CD8-positive, alpha-beta memory T cell (primary cell): Measurements from ENCODE around the gene BAZ1B. TPM values are rescaled to one million over a fixed set of nuclear protein-coding genes. Genes with fewer than 3 reads are reported as not detected.
A peak's percentile ranks its signal among the peaks of the same experiment; 100 is the strongest.
"Not testable (repeated sequence)": the region's sequence is repeated elsewhere in the genome, so short reads cannot be mapped to it uniquely, and the experiment has no call there.

Source experiments
- CTCF ChIA-PET: fragments of 350-600 bp; sonication (Branson Sonifier 250); formaldehyde crosslinking; loops from one replicate; lab custom pipeline; 2021; ENCODE audit warnings: antibody characterized with exemption; lab: Charles Lee
- POLR2A ChIA-PET: fragments of 350-600 bp; sonication (Branson Sonifier 250); formaldehyde crosslinking; loops from one replicate; lab custom pipeline; 2021; ENCODE audit warnings: antibody characterized with exemption; lab: Charles Lee
- DNase-seq, 5 donors: peaks; one replicate each; pipeline versions ENCODE4 v3.0.0 to v3.0.0-alpha.2; 2020 to 2022; ENCODE audit warnings: mixed read lengths in 1 of 5
- H3K27ac ChIP-seq: one replicate; pipeline ENCODE4 v1.7.0; 2013; ENCODE audit warnings: low read depth, mild to moderate bottlenecking, low read length, moderate library complexity
- H3K27me3 ChIP-seq: 2 replicates; pipeline ENCODE4 v1.7.0; 2013; ENCODE audit warnings: low read length, mild to moderate bottlenecking; ENCODE audit not compliant: insufficient read depth, poor library complexity, severe bottlenecking
- H3K36me3 ChIP-seq: 2 replicates; pipeline ENCODE4 v1.7.0; 2013; ENCODE audit warnings: mild to moderate bottlenecking, low read length, moderate library complexity; ENCODE audit not compliant: insufficient read depth
- H3K4me1 ChIP-seq: 2 replicates; pipeline ENCODE4 v1.7.0; 2013; ENCODE audit warnings: mild to moderate bottlenecking, low read length, moderate library complexity; ENCODE audit not compliant: insufficient read depth
- H3K4me3 ChIP-seq: 2 replicates; pipeline ENCODE4 v1.7.0; 2013; ENCODE audit warnings: mild to moderate bottlenecking, low read length
- H3K9me3 ChIP-seq: 2 replicates; pipeline ENCODE4 v1.7.0; 2013; ENCODE audit warnings: mild to moderate bottlenecking, low read length
- H3K27ac Mint-ChIP-seq, 8 donors: one replicate each; pipeline ENCODE4 v1.8.0; 2020 to 2021; ENCODE audit warnings: mixed read lengths in 8 of 8, mild to moderate bottlenecking in 6 of 8, inconsistent platforms in 3 of 8, moderate library complexity in 3 of 8
- H3K27me3 Mint-ChIP-seq, 2 donors: one replicate each; pipeline ENCODE4 v1.8.0; 2020 to 2021; ENCODE audit warnings: mixed read lengths in 2 of 2, mild to moderate bottlenecking in 1 of 2, moderate library complexity in 1 of 2
- H3K36me3 Mint-ChIP-seq, 3 donors: one replicate each; pipeline ENCODE4 v1.8.0; 2020 to 2021; ENCODE audit warnings: mixed read lengths in 3 of 3, inconsistent platforms in 1 of 3, mild to moderate bottlenecking in 1 of 3
- H3K4me1 Mint-ChIP-seq, 3 donors: one replicate each; pipeline ENCODE4 v1.8.0; 2020 to 2021; ENCODE audit warnings: mixed read lengths in 3 of 3, inconsistent platforms in 1 of 3, mild to moderate bottlenecking in 1 of 3
- H3K4me3 Mint-ChIP-seq, 7 donors: one replicate each; pipeline ENCODE4 v1.8.0; 2020 to 2021; ENCODE audit warnings: mixed read lengths in 7 of 7, mild to moderate bottlenecking in 6 of 7, moderate library complexity in 4 of 7, inconsistent platforms in 2 of 7
- H3K9me3 Mint-ChIP-seq, 5 donors: one replicate each; pipeline ENCODE4 v1.8.0; 2020 to 2022; ENCODE audit warnings: mixed read lengths in 5 of 5, mild to moderate bottlenecking in 3 of 5, moderate library complexity in 2 of 5, inconsistent platforms in 1 of 5
- polyA plus RNA-seq: library from polyadenylated mRNA; unstranded; fragments of 300-500 nt; fragmentation: Illumina TruSeq; gene quantifications from one replicate; pipeline ENCODE4 v1.2.3, GENCODE V29; 2021
- total RNA-seq, 2 experiments: library from RNA; stranded (reverse); gene quantifications; one replicate each; pipeline ENCODE4 v1.2.3, GENCODE V29; 2021

BAZ1B gene
- total and polyA plus RNA-seq, 3 experiments from 2014 or later = 31.1 to 118 (median 112) TPM

- no peak overlapping the region for H3K27ac Mint-ChIP-seq
- Histone ChIP-seq H3K4me3 (no peak overlapping the region), H3K9me3 (no peaks in the 10 kb centered on the region), H3K27ac (no peak overlapping the region), H3K27me3 (no peaks in the 10 kb centered on the region), H3K4me1 (no peaks in the 10 kb centered on the region), H3K36me3 (peaks cover 31% of the 10 kb centered on the region)
- peaks cover 8 to 84% (median 11%) of the 10 kb centered on the region in 3 donors for H3K36me3 Mint-ChIP-seq
- ChIA-PET POLR2A (no interaction called here), CTCF (no interaction called here)
- no peaks in the 10 kb centered on the region for H3K9me3 Mint-ChIP-seq
- H3K27me3 Mint-ChIP-seq = no peaks in the 10 kb centered on the region
- no peak for DNase-seq
- H3K4me3 Mint-ChIP-seq = no peak overlapping the region
- H3K4me1 Mint-ChIP-seq = peaks cover 2 to 24% (median 5%) of the 10 kb centered on the region in 3 donors
Observed at GRCh38 chr7:73489976-73490375, 32.1 kb downstream of the BAZ1B start.

DNA sequence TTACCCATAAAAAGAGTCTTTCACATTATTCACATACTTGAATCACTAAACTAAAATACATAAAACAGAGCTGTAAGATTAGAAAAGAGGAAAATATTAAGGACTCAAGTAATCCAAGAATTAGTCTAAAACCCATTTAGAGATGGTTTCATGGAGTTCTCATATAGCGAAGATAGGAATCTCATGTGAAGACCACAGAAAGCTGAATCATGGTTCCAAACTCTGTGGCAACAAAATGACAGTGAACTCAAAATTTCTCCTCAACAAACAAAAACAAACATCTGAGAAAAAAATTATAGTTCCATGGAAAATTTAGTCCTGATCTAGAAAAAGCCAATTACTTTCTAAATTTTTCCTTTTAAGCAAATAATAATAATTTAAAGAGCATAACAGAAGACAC, 34.6 kb downstream of the BAZ1B start:
- Histone ChIP-seq H3K4me1 (no peaks in the 10 kb centered on the region), H3K36me3 (peaks cover 29% of the 10 kb centered on the region), H3K27ac (no peak overlapping the region), H3K4me3 (no peak overlapping the region), H3K9me3 (no peaks in the 10 kb centered on the region), H3K27me3 (no peaks in the 10 kb centered on the region)
- DNase-seq = no peak
- Mint-ChIP-seq H3K27ac (peak overlapping the region in 3 of 8 donors; percentile 32 to 77 (median 33)), H3K27me3 (no peaks in the 10 kb centered on the region), H3K4me3 (no peak overlapping the region), H3K4me1 (peaks cover 3 to 23% (median 12%) of the 10 kb centered on the region in 3 donors), H3K36me3 (peaks cover 3 to 80% (median 6%) of the 10 kb centered on the region in 3 donors), H3K9me3 (no peaks in the 10 kb centered on the region)
- CTCF ChIA-PET = no interaction called here
- POLR2A ChIA-PET = no interaction called here

- H3K4me3 ChIP-seq = no peak overlapping the region
- no peak overlapping the region for H3K4me3 Mint-ChIP-seq
- POLR2A ChIA-PET = no interaction called here
- peaks cover 25% of the 10 kb centered on the region for H3K36me3 ChIP-seq
- H3K36me3 Mint-ChIP-seq = peaks cover 0 to 79% (median 15%) of the 10 kb centered on the region in 3 donors
- H3K27ac ChIP-seq = no peak overlapping the region
- no peaks in the 10 kb centered on the region for H3K9me3 Mint-ChIP-seq
- CTCF ChIA-PET = no interaction called here
- DNase-seq = no peak
- H3K4me1 Mint-ChIP-seq = peaks cover 19 to 44% (median 29%) of the 10 kb centered on the region in 3 donors
- H3K27me3 ChIP-seq = no peaks in the 10 kb centered on the region
- H3K27me3 Mint-ChIP-seq = no peaks in the 10 kb centered on the region
- no peaks in the 10 kb centered on the region for H3K9me3 ChIP-seq
- H3K27ac Mint-ChIP-seq = peak overlapping the region in 2 of 8 donors; percentile 47 to 74
- no peaks in the 10 kb centered on the region for H3K4me1 ChIP-seq
Observed at GRCh38 chr7:73483171-73483570, 38.9 kb downstream of the BAZ1B start.

DNA sequence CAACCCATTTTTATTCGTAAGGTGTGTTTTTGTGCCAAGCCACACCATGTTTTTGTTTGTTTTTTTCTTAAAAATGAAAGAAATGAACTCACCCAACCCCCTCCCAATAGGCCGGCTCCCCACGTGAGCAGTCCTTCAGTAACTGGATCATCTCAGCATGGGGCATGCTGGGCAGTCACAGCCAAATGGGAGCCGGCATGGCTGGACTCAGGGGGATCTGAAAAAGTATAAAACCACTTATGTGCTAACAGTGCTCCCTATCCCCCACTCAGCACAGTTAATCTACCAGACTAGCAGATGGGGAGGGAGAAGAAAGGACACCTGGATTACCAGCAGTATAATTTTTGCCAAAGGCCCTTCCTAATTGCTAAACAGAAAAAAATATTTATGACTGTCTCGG, 39.3 kb downstream of the BAZ1B start:
- Histone ChIP-seq H3K36me3 (peaks cover 29% of the 10 kb centered on the region), H3K9me3 (no peaks in the 10 kb centered on the region), H3K4me1 (no peaks in the 10 kb centered on the region), H3K27me3 (no peaks in the 10 kb centered on the region), H3K4me3 (no peak overlapping the region), H3K27ac (no peak overlapping the region)
- no peaks in the 10 kb centered on the region for H3K9me3 Mint-ChIP-seq
- H3K4me1 Mint-ChIP-seq = peaks cover 21 to 44% (median 29%) of the 10 kb centered on the region in 3 donors
- DNase-seq = no peak
- peak overlapping the region in 1 of 8 donors; percentile 47 for H3K27ac Mint-ChIP-seq
- no peaks in the 10 kb centered on the region for H3K27me3 Mint-ChIP-seq
- ChIA-PET CTCF (no interaction called here), POLR2A (no interaction called here)
- no peak overlapping the region for H3K4me3 Mint-ChIP-seq
- H3K36me3 Mint-ChIP-seq = peaks cover 0 to 80% (median 18%) of the 10 kb centered on the region in 3 donors

DNA sequence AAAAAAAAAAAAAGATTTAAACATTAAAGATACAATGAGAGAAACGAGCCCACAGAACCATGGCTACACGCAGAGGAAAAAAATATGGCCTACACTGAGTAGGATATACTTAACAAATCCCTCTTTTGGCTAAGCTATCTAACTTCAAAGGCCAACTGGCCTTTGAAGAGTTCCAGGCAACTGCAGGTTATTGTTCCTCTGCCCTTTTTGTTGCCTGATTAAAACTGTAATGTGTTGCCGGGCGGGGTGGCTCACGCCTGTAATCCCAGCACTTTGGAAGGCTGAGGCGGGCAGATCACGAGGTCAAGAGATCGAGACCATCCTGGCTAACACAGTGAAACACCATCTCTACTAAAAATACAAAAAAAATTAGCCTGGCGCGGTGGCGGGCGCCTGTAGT, 40.6 kb downstream of the BAZ1B start:
- POLR2A ChIA-PET, H3K4me3 ChIP-seq, H3K4me1 ChIP-seq, H3K4me3 Mint-ChIP-seq, H3K27me3 Mint-ChIP-seq, DNase-seq, H3K27me3 ChIP-seq, H3K9me3 Mint-ChIP-seq, H3K27ac ChIP-seq, CTCF ChIA-PET, H3K9me3 ChIP-seq: not testable (repeated sequence)
- Mint-ChIP-seq H3K27ac (peak overlapping the region in 2 of 8 donors; percentile 32 to 38), H3K4me1 (peaks cover 24 to 45% (median 30%) of the 10 kb centered on the region in 3 donors), H3K36me3 (peaks cover 0 to 80% (median 22%) of the 10 kb centered on the region in 3 donors)
- peaks cover 37% of the 10 kb centered on the region for H3K36me3 ChIP-seq

GRCh38 chr7:73478549-73478948, 43.5 kb downstream of the BAZ1B start:
- H3K4me1 Mint-ChIP-seq = peaks cover 31 to 54% (median 40%) of the 10 kb centered on the region in 3 donors
- peak overlapping the region in 5 of 8 donors; percentile 1 to 62 (median 38) for H3K27ac Mint-ChIP-seq
- POLR2A ChIA-PET = no interaction called here
- H3K9me3 Mint-ChIP-seq = no peaks in the 10 kb centered on the region
- DNase-seq = no peak
- CTCF ChIA-PET = no interaction called here
- Histone ChIP-seq H3K9me3 (no peaks in the 10 kb centered on the region), H3K27ac (no peak overlapping the region), H3K4me3 (no peak overlapping the region), H3K36me3 (peaks cover 40% of the 10 kb centered on the region), H3K27me3 (no peaks in the 10 kb centered on the region), H3K4me1 (no peaks in the 10 kb centered on the region)
- no peaks in the 10 kb centered on the region for H3K27me3 Mint-ChIP-seq
- H3K4me3 Mint-ChIP-seq = no peak overlapping the region
- peaks cover 0 to 82% (median 25%) of the 10 kb centered on the region in 3 donors for H3K36me3 Mint-ChIP-seq

- no peak overlapping the region for H3K4me3 Mint-ChIP-seq
- CTCF ChIA-PET = interaction anchor here (0.6 kb wide), 1 partner anchor 37 kb away, joined by 3 read pairs; no protein-coding TSS in a partner anchor
- H3K36me3 Mint-ChIP-seq = peaks cover 0 to 75% (median 25%) of the 10 kb centered on the region in 3 donors
- Histone ChIP-seq H3K4me3 (no peak overlapping the region), H3K36me3 (peaks cover 35% of the 10 kb centered on the region), H3K27me3 (no peaks in the 10 kb centered on the region), H3K9me3 (no peaks in the 10 kb centered on the region), H3K4me1 (no peaks in the 10 kb centered on the region), H3K27ac (no peak overlapping the region)
- DNase-seq = no peak
- POLR2A ChIA-PET = no interaction called here
- H3K27me3 Mint-ChIP-seq = no peaks in the 10 kb centered on the region
- peaks cover 28 to 50% (median 33%) of the 10 kb centered on the region in 3 donors for H3K4me1 Mint-ChIP-seq
- no peaks in the 10 kb centered on the region for H3K9me3 Mint-ChIP-seq
- peak overlapping the region in 4 of 8 donors; percentile 12 to 58 (median 20) for H3K27ac Mint-ChIP-seq
Observed at GRCh38 chr7:73477376-73477775, 44.7 kb downstream of the BAZ1B start.

GRCh38 chr7:73470208-73470607, 51.9 kb downstream of the BAZ1B start:
- no peak overlapping the region for H3K27ac Mint-ChIP-seq
- POLR2A ChIA-PET = no interaction called here

More at GRCh38 chr7:73470208-73470607, 51.9 kb downstream of the BAZ1B start:
- H3K36me3 Mint-ChIP-seq = peaks cover 4 to 78% (median 18%) of the 10 kb centered on the region in 3 donors
- no peaks in the 10 kb centered on the region for H3K27me3 Mint-ChIP-seq
- no peaks in the 10 kb centered on the region for H3K4me1 ChIP-seq
- H3K4me3 Mint-ChIP-seq = no peak overlapping the region
- H3K27ac ChIP-seq = no peak overlapping the region
- H3K27me3 ChIP-seq = no peaks in the 10 kb centered on the region
- H3K9me3 ChIP-seq = no peaks in the 10 kb centered on the region
- peaks cover 44% of the 10 kb centered on the region for H3K36me3 ChIP-seq
- H3K4me3 ChIP-seq = no peak overlapping the region
- DNase-seq = no peak
- CTCF ChIA-PET = interaction anchor here (1.5 kb wide), 1 partner anchor 18 kb away, joined by 3 read pairs; no protein-coding TSS in a partner anchor
- H3K9me3 Mint-ChIP-seq = no peaks in the 10 kb centered on the region
- peaks cover 3 to 9% (median 8%) of the 10 kb centered on the region in 3 donors for H3K4me1 Mint-ChIP-seq
